ENCODE results near the gene CDH12.

DNA sequence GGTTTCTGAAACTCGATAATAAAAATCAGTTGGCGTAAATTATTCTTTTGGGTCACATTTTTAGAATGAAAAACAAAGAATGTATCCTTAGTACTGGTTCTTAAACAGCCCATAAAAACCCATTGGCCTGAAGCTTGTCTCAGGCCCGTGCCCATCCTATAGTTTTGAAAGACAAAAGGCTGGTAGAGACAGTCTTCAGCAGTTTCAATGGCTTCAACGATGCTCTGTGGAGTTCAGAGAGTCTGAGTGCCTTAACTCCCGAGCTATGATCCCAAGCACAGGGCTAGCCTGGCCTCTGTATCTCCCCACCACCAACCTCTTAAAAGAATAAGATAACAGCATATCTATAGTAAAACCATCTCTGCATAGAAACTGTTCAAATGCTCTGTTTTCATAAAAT, 595.0 kb downstream of the CDH12 start:
- no peak for TF ChIP-seq REST (IDR thresholded peaks at IDR 0.05; ENCODE audit: insufficient replicate concordance, low read depth)
- TF ChIP-seq CTCF (IDR thresholded peaks at IDR 0.05; ENCODE audit: insufficient read depth, low read length) = no peak
- TF ChIP-seq GABPA (IDR thresholded peaks at IDR 0.05; ENCODE audit: low read depth) = no peak
- TF ChIP-seq POLR2AphosphoS5 (IDR thresholded peaks at IDR 0.05; ENCODE audit: low read depth) = no peak
